Limb (tissue), 2 donors: Measurements from ENCODE around the gene MYO9B.
"Not testable (repeated sequence)": the region's sequence is repeated elsewhere in the genome, so short reads cannot be mapped to it uniquely, and the experiment has no call there.

Experiments used
- DNase-seq, 2 donors: peaks; one replicate each; pipeline ENCODE4 v3.0.0-alpha.2; 2016; ENCODE audit errors: extremely low spot score in 2 of 2

Gene MYO9B

GRCh38 chr19:17086834-17087233, 11.3 kb downstream of the MYO9B start:
- DNase-seq = no peak

DNA sequence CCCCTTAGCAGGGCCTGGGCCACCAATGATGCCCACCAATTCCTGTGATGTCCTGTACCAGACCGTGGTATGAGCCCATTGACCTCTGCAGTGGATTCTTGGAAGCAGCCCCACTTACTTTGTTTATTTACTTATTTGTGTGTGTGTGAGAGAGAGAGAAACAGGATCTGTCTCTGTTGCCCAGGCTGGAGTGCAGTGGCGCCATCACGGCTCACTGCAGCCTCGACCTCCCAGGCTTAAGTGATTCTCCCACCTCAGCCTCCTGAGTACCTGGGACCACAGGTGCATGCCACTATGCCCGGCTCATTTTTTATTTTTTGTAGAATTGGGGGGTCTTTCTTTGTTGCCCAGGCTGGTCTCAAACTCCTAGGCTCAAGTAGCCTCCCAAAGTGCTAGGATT, 13.0 kb downstream of the MYO9B start:
- DNase-seq = no peak

DNA sequence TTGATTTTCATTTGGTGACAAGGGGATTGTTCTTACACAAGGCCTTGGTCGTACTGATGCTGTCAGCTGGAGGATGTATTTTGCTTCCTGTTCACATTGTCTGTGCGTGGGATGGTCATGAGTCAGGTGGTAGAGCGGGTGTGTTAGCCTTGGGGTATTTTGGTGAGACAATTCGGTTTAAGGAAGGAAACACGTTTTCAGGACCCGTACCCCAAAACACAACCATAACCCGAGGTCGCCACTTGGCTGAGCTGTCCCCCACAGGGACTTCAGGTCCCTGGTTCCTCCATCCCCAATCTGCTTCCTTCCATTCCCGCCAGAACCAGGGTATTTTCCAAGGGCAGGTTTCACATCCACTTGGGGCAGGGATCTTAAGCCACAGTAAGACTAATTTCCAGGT, 15.0 kb downstream of the MYO9B start:
- DNase-seq = no peak

- no peak for DNase-seq
Measured at GRCh38 chr19:17091758-17092333, 16.3 kb downstream of the MYO9B start.

DNA sequence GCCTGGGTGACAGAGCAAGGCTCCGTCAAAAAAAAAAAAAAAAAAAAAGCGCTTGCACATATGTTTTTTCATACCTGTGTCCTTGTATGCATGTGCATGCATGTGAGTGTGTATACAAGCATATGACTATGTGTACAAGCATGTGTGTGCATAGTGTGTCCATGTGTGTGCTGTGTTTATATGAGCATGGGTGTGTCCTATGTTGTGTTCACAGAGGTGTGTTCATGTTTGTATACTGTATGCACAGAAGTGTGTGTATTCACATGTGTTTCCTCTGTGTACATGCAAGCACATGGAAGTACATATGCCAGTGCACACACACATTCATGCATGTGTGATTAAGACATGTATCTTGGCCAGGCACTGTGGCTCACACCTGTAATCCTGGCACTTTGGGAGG, 17.1 kb downstream of the MYO9B start:
- no peak for DNase-seq

GRCh38 chr19:17094694-17095093, 19.1 kb downstream of the MYO9B start:
- not testable (repeated sequence) for DNase-seq

- no peak for DNase-seq
Measured at GRCh38 chr19:17095141-17095919, 19.8 kb downstream of the MYO9B start.

GRCh38 chr19:17097593-17098126, 22.1 kb downstream of the MYO9B start:
- no peak for DNase-seq

DNA sequence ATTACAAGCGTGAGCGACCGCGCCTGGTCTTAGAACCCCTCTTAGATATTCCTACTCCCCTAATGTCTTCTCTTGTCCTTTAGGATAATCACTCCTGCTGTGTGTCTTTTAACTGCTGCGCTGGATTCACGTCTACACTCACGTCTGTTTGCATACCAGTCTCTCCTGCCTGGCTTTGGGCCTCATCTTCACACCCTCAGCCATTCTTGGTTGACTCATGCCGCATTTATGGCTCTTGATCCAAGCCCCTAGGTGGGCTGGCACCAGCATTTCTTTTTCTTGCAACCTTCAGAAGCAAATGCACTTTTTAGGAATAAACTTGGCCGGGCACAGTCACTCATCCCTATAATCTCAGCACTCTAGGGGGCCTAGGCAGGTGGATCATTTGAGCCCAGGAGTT, 22.7 kb downstream of the MYO9B start:
- no peak for DNase-seq

GRCh38 chr19:17101686-17102628, 26.4 kb downstream of the MYO9B start:
- no peak for DNase-seq

GRCh38 chr19:17103177-17103576, 27.6 kb downstream of the MYO9B start:
- DNase-seq = no peak

DNA sequence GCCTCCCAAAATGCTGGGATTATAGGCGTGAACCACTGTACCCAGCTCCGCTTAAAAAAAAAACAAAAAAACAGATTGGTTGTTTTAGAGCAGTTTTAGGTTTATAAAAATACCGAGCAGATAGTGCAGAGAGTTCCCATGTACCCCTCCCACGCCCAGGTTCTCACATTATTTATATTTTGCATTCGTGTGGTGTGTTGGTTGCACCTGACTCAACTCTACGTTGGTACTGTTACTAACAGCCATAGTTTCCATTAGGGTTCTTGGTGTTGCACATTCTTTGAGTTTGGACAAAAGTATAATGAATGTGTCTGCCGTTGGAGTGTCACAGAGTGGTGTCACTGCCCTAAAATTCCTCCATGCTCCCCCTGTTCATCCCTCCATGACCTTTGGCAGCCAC, 29.1 kb downstream of the MYO9B start:
- DNase-seq = no peak

DNA sequence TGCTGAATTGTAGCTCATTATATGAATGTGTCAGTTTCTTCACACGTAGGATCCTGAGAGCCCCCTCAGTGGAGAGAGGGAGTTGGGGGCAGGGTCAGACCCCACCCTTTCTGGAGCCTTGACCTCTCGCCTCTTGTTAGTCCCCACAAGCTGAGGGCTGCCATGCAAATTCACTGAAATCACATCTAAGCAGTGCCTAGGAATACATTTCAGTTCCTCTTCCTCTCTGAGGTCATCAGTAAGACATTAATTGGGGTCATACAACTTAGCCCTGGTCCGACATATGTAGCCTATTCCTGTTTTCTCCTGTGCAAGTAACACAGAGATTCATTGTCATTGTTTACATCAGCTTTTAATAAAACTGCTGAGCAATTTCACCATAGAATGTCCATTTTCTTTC, 30.0 kb downstream of the MYO9B start:
- DNase-seq = no peak

- not testable (repeated sequence) for DNase-seq
Measured at GRCh38 chr19:17106964-17107363, 31.4 kb downstream of the MYO9B start.

DNA sequence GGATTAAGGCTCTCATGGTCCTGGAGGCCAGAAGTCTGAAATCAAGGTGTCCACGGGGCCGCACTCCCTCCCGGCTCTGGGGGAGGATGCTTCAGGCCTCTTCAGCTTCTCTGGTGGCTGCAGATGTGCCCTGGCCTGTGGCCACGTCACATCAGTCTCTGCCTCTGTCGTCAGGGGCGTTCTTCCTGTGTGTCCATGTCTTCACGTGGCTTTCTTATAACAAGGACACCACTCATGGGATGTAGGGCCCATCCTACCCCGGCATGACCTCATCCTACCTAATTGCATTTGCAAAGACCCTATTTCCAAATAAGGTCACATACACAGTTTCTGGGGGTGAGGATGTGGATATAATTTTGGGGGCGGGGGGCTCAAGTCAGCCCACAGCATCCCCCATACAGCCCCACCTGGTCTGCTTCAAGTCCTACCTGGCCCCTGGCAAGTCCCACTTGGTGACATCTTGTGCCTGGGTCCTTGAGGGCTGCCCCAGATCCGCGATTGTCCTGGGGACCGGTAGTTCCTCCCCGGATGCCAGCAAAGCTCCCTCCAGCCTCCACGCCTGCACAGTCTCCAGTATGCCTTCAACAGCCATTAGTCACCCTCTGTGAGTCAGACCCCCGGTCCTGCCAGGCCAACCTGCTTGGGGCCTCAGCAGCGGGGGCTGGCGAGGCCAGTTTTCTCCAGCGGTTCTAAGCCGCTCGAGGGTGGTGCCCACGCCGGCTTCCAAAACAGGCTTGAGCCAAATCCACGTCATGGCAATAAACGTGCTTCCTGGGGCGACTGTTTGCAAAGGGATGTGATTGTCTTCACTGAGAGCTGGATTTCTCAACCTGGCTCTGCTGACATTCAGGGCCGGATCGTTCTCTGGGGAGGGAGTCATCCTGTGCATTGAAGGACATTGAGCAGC, 32.2 kb downstream of the MYO9B start:
- DNase-seq = no peak

GRCh38 chr19:17108453-17108784, 32.8 kb downstream of the MYO9B start:
- DNase-seq = no peak

GRCh38 chr19:17109300-17109699, 33.7 kb downstream of the MYO9B start:
- no peak for DNase-seq

- no peak for DNase-seq
Measured at GRCh38 chr19:17109962-17110598, 34.5 kb downstream of the MYO9B start.

DNA sequence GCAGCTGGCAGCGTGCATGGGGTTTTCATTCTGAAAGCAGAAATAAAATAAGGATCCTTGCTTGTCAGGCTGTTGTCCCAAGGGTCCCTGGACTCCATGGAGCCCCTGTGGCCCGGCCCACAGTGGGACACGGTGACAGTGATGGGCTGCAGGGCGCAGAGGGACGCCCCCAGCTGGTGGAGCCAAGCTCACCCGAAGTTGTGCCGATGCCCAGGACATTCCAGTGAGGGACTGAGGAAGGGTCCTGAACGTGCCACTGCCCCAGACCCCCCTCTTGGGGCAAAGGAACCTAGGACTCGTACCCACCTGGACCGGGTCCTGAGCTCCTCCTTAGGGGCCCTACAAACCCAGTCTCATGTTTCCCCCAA, 35.0 kb downstream of the MYO9B start:
- DNase-seq = no peak

GRCh38 chr19:17111766-17112165, 36.2 kb downstream of the MYO9B start:
- DNase-seq = no peak

GRCh38 chr19:17112271-17112670, 36.7 kb downstream of the MYO9B start:
- no peak for DNase-seq
